Progenitor cell of endocrine pancreas (in vitro differentiated cells): Measurements from ENCODE around the gene SMIM35. TPM values are rescaled to one million over a fixed set of nuclear protein-coding genes. Genes with fewer than 3 reads are reported as not detected.

Source experiments
- DNase-seq: peaks from one replicate; pipeline ENCODE4 v3.0.0; 2021; ENCODE audit warnings: low spot score; ENCODE audit not compliant: unreplicated experiment
- H3K27ac Mint-ChIP-seq: 2 replicates; pipeline ENCODE4 v1.8.0; 2021; ENCODE audit warnings: mild to moderate bottlenecking, moderate library complexity, mixed read lengths
- H3K27me3 Mint-ChIP-seq: 2 replicates; pipeline ENCODE4 v1.8.0; 2021; ENCODE audit warnings: mixed read lengths
- H3K36me3 Mint-ChIP-seq: 2 replicates; pipeline ENCODE4 v1.8.0; 2022; ENCODE audit warnings: mixed read lengths; ENCODE audit not compliant: insufficient read depth
- H3K4me1 Mint-ChIP-seq: 2 replicates; pipeline ENCODE4 v1.8.0; 2021; ENCODE audit warnings: low read depth, mixed read lengths
- H3K4me3 Mint-ChIP-seq: 2 replicates; pipeline ENCODE4 v1.8.0; 2021; ENCODE audit warnings: low read depth, mild to moderate bottlenecking, moderate library complexity, mixed read lengths
- H3K9me3 Mint-ChIP-seq: 2 replicates; pipeline ENCODE4 v1.8.0; 2021; ENCODE audit warnings: low read depth, mixed read lengths
- CTCF ChIP-seq: fragments of 200-600 bp; sonication (generic); IDR thresholded peaks from one replicate; pipeline ENCODE4 v1.5.0; 2021; ENCODE audit warnings: antibody characterized with exemption, mild to moderate bottlenecking; ENCODE audit not compliant: unreplicated experiment
- total RNA-seq: library from RNA; stranded (reverse); gene quantifications from 2 replicates; pipeline ENCODE4 v1.2.1, GENCODE V29; 2021

SMIM35 gene
- total RNA-seq, 1 donor from 2014 or later: not detected

- Mint-ChIP-seq H3K27ac (no peak overlapping the region), H3K9me3 (no peaks in the 10 kb centered on the region), H3K27me3 (peaks cover 26% of the 10 kb centered on the region), H3K36me3 (no peaks in the 10 kb centered on the region), H3K4me1 (peaks cover 20% of the 10 kb centered on the region), H3K4me3 (no peak overlapping the region)
- TF ChIP-seq CTCF: no peak
- DNase-seq: no peak
Measured at GRCh38 chr11:118100691-118101232, 14.0 kb upstream of the SMIM35 start.

GRCh38 chr11:118099838-118100556 lies 13.2 kb upstream of the SMIM35 start:
- Mint-ChIP-seq H3K4me1 (peaks cover 27% of the 10 kb centered on the region), H3K27ac (no peak overlapping the region), H3K27me3 (peaks cover 26% of the 10 kb centered on the region), H3K36me3 (no peaks in the 10 kb centered on the region), H3K9me3 (no peaks in the 10 kb centered on the region), H3K4me3 (no peak overlapping the region)
- DNase-seq: no peak
- no peak for TF ChIP-seq CTCF

GRCh38 chr11:118098996-118099837 lies 12.5 kb upstream of the SMIM35 start:
- TF ChIP-seq CTCF: no peak
- DNase-seq: no peak
- peaks cover 23% of the 10 kb centered on the region for H3K27me3 Mint-ChIP-seq
- peaks cover 33% of the 10 kb centered on the region for H3K4me1 Mint-ChIP-seq
- H3K27ac Mint-ChIP-seq: no peak overlapping the region
- no peaks in the 10 kb centered on the region for H3K9me3 Mint-ChIP-seq
- no peak overlapping the region for H3K4me3 Mint-ChIP-seq
- no peaks in the 10 kb centered on the region for H3K36me3 Mint-ChIP-seq

- H3K36me3 Mint-ChIP-seq: no peaks in the 10 kb centered on the region
- H3K27me3 Mint-ChIP-seq: peaks cover 17% of the 10 kb centered on the region
- no peak for DNase-seq
- no peaks in the 10 kb centered on the region for H3K9me3 Mint-ChIP-seq
- peaks cover 51% of the 10 kb centered on the region for H3K4me1 Mint-ChIP-seq
- H3K4me3 Mint-ChIP-seq: no peak overlapping the region
- no peak for TF ChIP-seq CTCF
- no peak overlapping the region for H3K27ac Mint-ChIP-seq
Measured at GRCh38 chr11:118095967-118096367, 9.2 kb upstream of the SMIM35 start.

GRCh38 chr11:118095493-118095892 lies 8.7 kb upstream of the SMIM35 start:
- H3K9me3 Mint-ChIP-seq: no peaks in the 10 kb centered on the region
- H3K36me3 Mint-ChIP-seq: no peaks in the 10 kb centered on the region
- peaks cover 16% of the 10 kb centered on the region for H3K27me3 Mint-ChIP-seq
- no peak for DNase-seq
- H3K27ac Mint-ChIP-seq: no peak overlapping the region
- peaks cover 53% of the 10 kb centered on the region for H3K4me1 Mint-ChIP-seq
- no peak for TF ChIP-seq CTCF
- H3K4me3 Mint-ChIP-seq: no peak overlapping the region
